OCI-LY1 (cell line): Measurements from ENCODE around the gene DOLPP1.

Experiments used
- EZH2 ChIP-seq: fragments of 200-600 bp; sonication (generic), shearing (Covaris generic); IDR thresholded peaks from 2 replicates; pipeline ENCODE4 v1.8.0; 2017; ENCODE audit warnings: borderline replicate concordance, mixed run types, mild to moderate bottlenecking, antibody characterized with exemption, low read length, moderate library complexity, mixed read lengths
- TF ChIP-seq, protein P1 (sequence below): fragments of 200-600 bp; sonication (generic), shearing (Covaris generic); IDR thresholded peaks from 2 replicates; pipeline ENCODE4 v1.5.1; 2017; ENCODE audit warnings: mild to moderate bottlenecking, antibody characterized with exemption, low read length, moderate library complexity, mixed read lengths

DNA sequence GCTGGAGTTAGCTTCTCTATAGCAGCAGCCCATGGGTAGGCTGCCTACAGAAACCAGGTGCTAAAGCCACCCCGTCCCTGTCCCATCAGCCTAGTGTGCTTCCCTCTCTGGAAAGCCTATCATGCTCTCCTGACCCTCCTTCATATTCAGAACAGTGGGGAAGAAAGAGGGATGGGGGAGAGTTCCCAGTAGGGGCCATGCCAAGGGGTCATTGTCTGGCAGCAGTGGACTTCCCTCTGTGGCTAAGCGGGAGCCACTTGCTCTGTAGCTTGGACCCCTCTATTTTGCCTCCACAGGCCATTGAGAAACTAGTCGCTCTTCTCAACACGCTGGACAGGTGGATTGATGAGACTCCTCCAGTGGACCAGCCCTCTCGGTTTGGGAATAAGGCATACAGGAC lies 47.8 kb downstream of the DOLPP1 start:
- TF ChIP-seq, protein P1, sequence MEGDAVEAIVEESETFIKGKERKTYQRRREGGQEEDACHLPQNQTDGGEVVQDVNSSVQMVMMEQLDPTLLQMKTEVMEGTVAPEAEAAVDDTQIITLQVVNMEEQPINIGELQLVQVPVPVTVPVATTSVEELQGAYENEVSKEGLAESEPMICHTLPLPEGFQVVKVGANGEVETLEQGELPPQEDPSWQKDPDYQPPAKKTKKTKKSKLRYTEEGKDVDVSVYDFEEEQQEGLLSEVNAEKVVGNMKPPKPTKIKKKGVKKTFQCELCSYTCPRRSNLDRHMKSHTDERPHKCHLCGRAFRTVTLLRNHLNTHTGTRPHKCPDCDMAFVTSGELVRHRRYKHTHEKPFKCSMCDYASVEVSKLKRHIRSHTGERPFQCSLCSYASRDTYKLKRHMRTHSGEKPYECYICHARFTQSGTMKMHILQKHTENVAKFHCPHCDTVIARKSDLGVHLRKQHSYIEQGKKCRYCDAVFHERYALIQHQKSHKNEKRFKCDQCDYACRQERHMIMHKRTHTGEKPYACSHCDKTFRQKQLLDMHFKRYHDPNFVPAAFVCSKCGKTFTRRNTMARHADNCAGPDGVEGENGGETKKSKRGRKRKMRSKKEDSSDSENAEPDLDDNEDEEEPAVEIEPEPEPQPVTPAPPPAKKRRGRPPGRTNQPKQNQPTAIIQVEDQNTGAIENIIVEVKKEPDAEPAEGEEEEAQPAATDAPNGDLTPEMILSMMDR: no peak
- no peak for TF ChIP-seq EZH2
